CD4-positive, alpha-beta T cell treated with Interleukin-1 beta for 1 hour (primary cell): ENCODE measurements around the gene ZSCAN22.
"Not testable (repeated sequence)": the region's sequence is repeated elsewhere in the genome, so short reads cannot be mapped to it uniquely, and the experiment has no call there.

Experiments
- DNase-seq, 2 donors: peaks; one replicate each; pipeline ENCODE4 v3.0.0-alpha.2; 2020 to 2022

The ZSCAN22 gene

GRCh38 chr19:58352760-58353671 lies 26.2 kb downstream of the ZSCAN22 start, which contains the start of gene A1BG:
A1BG (minus strand) TSS chr19:58353492; CDS start chr19:58353437, 55 bp downstream.
- DNase-seq, result no peak

GRCh38 chr19:58353717-58354477 lies 27.1 kb downstream of the ZSCAN22 start:
- no peak for DNase-seq

GRCh38 chr19:58354478-58355030 lies 27.8 kb downstream of the ZSCAN22 start:
- DNase-seq, result no peak

GRCh38 chr19:58355215-58355796 lies 28.5 kb downstream of the ZSCAN22 start:
- no peak for DNase-seq

GRCh38 chr19:58355908-58356765 lies 29.3 kb downstream of the ZSCAN22 start:
- DNase-seq, result peak; percentile 22

GRCh38 chr19:58356766-58357480 lies 30.1 kb downstream of the ZSCAN22 start:
- DNase-seq, result no peak

GRCh38 chr19:58357481-58358145 lies 30.8 kb downstream of the ZSCAN22 start:
- DNase-seq, result no peak

GRCh38 chr19:58361900-58362271 lies 35.1 kb downstream of the ZSCAN22 start:
- no peak for DNase-seq

GRCh38 chr19:58362272-58362994 lies 35.6 kb downstream of the ZSCAN22 start, which contains the start of gene ZNF497:
ZNF497 (minus strand) TSS chr19:58362751; CDS start chr19:58357635, 5,116 bp downstream.
- peak; percentile 97 to 98 for DNase-seq

GRCh38 chr19:58364146-58364545 lies 37.4 kb downstream of the ZSCAN22 start:
- no peak for DNase-seq

- DNase-seq, result no peak
These were observed 40.0 kb downstream of the ZSCAN22 start for GRCh38 chr19:58366585-58367430.

GRCh38 chr19:58367698-58368454 lies 41.1 kb downstream of the ZSCAN22 start:
- no peak for DNase-seq

- no peak for DNase-seq
These were observed 42.0 kb downstream of the ZSCAN22 start for GRCh38 chr19:58368561-58369360.

- DNase-seq, result no peak
These were observed 45.7 kb downstream of the ZSCAN22 start for GRCh38 chr19:58372311-58373133.

- DNase-seq, result no peak
These were observed 47.4 kb downstream of the ZSCAN22 start for GRCh38 chr19:58374200-58374599.

- DNase-seq, result not testable (repeated sequence)
These were observed 49.9 kb downstream of the ZSCAN22 start for GRCh38 chr19:58376724-58377123.
